ENCODE data around the gene KRTAP13-3. TPM values are rescaled to one million over a fixed set of nuclear protein-coding genes. Genes with fewer than 3 reads are reported as not detected.

Gene KRTAP13-3
- total and polyA plus RNA-seq, 7 donors, result not detected

DNA sequence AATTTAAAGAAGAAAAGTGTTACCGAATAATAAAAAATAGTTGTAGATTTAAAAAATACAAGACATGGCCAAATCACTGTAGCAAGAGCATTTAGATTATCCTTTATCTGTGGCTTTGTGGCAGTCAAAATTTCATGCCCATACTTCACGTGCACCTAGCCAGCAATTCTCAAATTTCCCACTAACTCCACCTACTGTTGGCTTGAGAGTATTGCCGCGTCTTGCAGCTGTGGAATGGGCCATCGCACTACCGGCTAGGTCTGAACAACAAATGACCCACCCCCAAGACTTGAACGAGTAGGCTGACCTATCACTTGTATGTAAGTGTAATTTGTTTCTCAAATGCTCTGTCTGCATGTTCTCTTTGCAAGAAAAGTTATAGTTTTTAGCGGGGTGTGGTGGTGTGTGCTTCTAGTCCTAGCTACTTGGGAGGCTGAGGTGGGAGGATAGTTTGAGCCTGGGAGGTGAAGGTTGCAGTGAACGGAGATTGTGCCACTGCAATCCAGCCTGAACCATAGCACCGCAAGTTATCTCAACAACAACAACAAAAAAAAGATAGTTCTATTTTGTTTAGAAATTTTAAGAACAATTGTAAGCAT is 8.4 kb upstream of the KRTAP13-3 start:
- Histone ChIP-seq H3K36me3 (no peaks in the 10 kb centered on the region), H3K27me3 (no peaks in the 10 kb centered on the region), H3K27ac (no peak overlapping the region), H3K4me1 (no peaks in the 10 kb centered on the region), H3K9me3 (no peaks in the 10 kb centered on the region), H3K4me3 (no peak overlapping the region)
- no peak for DNase-seq
- TF ChIP-seq POLR2AphosphoS5 (IDR thresholded peaks at IDR 0.05) (no peak), POLR2A (IDR thresholded peaks at IDR 0.05) (no peak), EP300 (IDR thresholded peaks at IDR 0.05) (no peak)
- TF ChIP-seq, protein P1, sequence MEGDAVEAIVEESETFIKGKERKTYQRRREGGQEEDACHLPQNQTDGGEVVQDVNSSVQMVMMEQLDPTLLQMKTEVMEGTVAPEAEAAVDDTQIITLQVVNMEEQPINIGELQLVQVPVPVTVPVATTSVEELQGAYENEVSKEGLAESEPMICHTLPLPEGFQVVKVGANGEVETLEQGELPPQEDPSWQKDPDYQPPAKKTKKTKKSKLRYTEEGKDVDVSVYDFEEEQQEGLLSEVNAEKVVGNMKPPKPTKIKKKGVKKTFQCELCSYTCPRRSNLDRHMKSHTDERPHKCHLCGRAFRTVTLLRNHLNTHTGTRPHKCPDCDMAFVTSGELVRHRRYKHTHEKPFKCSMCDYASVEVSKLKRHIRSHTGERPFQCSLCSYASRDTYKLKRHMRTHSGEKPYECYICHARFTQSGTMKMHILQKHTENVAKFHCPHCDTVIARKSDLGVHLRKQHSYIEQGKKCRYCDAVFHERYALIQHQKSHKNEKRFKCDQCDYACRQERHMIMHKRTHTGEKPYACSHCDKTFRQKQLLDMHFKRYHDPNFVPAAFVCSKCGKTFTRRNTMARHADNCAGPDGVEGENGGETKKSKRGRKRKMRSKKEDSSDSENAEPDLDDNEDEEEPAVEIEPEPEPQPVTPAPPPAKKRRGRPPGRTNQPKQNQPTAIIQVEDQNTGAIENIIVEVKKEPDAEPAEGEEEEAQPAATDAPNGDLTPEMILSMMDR (IDR thresholded peaks at IDR 0.05), result peak in 1 of 4 experiments; percentile 22
- 25 to 34% methylated on average over 10 of the region's 10 CpGs for WGBS, 2 donors
- intact Hi-C loops (cut with DNase I), result no loop called here

DNA sequence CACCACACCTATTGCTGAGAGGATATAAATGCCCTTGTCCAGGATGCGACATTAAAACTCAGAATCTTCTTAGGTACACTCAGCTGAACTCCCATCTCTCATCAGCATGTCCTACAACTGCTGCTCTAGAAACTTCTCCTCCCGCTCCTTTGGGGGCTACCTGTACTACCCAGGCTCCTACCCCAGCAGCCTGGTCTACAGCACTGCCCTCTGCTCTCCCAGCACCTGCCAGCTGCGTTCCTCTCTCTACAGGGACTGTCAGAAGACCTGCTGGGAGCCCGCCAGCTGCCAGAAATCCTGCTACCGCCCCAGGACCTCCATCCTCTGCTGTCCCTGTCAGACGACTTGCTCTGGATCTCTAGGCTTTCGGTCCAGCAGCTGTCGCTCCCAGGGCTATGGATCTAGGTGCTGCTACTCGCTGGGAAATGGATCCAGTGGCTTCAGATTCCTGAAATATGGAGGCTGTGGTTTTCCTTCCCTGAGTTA is 4.5 kb upstream of the KRTAP13-3 start, which contains the start of gene KRTAP13-4:
KRTAP13-4 (plus strand) TSS at position 51 of the 486 bp plus-strand sequence; CDS start at position 107, 56 bp downstream.
- Histone ChIP-seq H3K27ac (no peak within 1 kb of the TSS), H3K27me3 (no peaks in the 10 kb centered on the region), H3K36me3 (no peaks in the 10 kb centered on the region), H3K4me3 (no peak within 1 kb of the TSS), H3K4me1 (no peaks in the 10 kb centered on the region), H3K9me3 (no peaks in the 10 kb centered on the region)
- 70 to 81% methylated on average over 9 of the region's 9 CpGs for WGBS, 2 donors
- DNase-seq, result no peak
- intact Hi-C loops (cut with DNase I), result no loop called here
- TF ChIP-seq, protein P1 (IDR thresholded peaks at IDR 0.05), result no peak
- TF ChIP-seq POLR2AphosphoS5 (IDR thresholded peaks at IDR 0.05), result no peak
- TF ChIP-seq POLR2A (IDR thresholded peaks at IDR 0.05), result no peak
- TF ChIP-seq EP300 (IDR thresholded peaks at IDR 0.05), result no peak

DNA sequence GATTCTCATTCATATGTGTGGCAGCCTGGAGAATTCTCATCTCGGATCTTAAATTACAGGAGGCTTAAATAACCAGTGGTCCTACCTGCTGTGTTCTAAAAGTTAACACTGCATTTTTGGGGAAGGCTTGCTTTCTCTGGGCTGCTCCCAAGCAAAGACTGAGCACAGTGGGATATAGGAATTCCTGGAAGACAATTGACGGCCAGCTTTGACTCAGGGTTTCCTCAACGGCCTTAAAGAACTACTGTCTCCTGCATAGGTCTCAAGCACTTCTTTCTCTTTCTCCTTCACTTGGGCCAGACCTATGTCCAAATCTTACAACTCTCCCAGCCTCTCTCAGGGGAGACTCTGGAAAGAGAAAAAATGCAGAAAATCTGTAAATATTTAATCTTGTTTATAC is 1.0 kb upstream of the KRTAP13-3 start:
- Histone ChIP-seq H3K4me3 (no peak overlapping the region), H3K4me1 (no peaks in the 10 kb centered on the region), H3K9me3 (no peaks in the 10 kb centered on the region), H3K36me3 (no peaks in the 10 kb centered on the region), H3K27ac (no peak overlapping the region), H3K27me3 (no peaks in the 10 kb centered on the region)
- WGBS, 2 donors, result 50 to 78% methylated on average over 3 of the region's 3 CpGs
- DNase-seq, result no peak
- intact Hi-C loops (cut with DNase I), result no loop called here
- TF ChIP-seq POLR2AphosphoS5 (IDR thresholded peaks at IDR 0.05) (no peak), EP300 (IDR thresholded peaks at IDR 0.05) (no peak), POLR2A (IDR thresholded peaks at IDR 0.05) (no peak)
- TF ChIP-seq, protein P1 (IDR thresholded peaks at IDR 0.05), result no peak

- intact Hi-C loops (cut with DNase I), result no loop called here
- WGBS, 2 donors, result 80 to 85% methylated on average over 5 of the region's 5 CpGs
- Histone ChIP-seq H3K9me3 (no peaks in the 10 kb centered on the region), H3K27me3 (no peaks in the 10 kb centered on the region), H3K27ac (no peak overlapping the region), H3K4me3 (no peak overlapping the region), H3K36me3 (no peaks in the 10 kb centered on the region), H3K4me1 (no peaks in the 10 kb centered on the region)
- DNase-seq, result no peak
- TF ChIP-seq EP300 (IDR thresholded peaks at IDR 0.05), result no peak
- TF ChIP-seq POLR2AphosphoS5 (IDR thresholded peaks at IDR 0.05), result no peak
- TF ChIP-seq POLR2A (IDR thresholded peaks at IDR 0.05), result no peak
- TF ChIP-seq, protein P1 (IDR thresholded peaks at IDR 0.05), result no peak
These were observed 9.7 kb downstream of the KRTAP13-3 start for GRCh38 chr21:30415993-30416392.

Measured in sigmoid colon (tissue), 7 donors.